Activated B cell treated with CpG ODN at 0.5 μM for 24 hours (primary cell): ENCODE measurements around the gene DENND2D. TPM values are rescaled to one million over a fixed set of nuclear protein-coding genes. Genes with fewer than 3 reads are reported as not detected.

Experiments
- ATAC-seq: fragments of 200-7000 bp; cut with Tn5 transposase; one replicate; pipeline ENCODE4 v1.10.0; 2021; ENCODE audit warnings: low read depth, mild to moderate bottlenecking, moderate library complexity
- CTCF ChIA-PET: fragments of 350-600 bp; sonication (Branson Sonifier 250); formaldehyde crosslinking; loops from one replicate; lab custom pipeline; 2021; ENCODE audit warnings: antibody characterized with exemption; lab: Charles Lee
- POLR2A ChIA-PET: fragments of 350-600 bp; sonication (Branson Sonifier 250); formaldehyde crosslinking; loops from one replicate; lab custom pipeline; 2021; ENCODE audit warnings: antibody characterized with exemption; lab: Charles Lee
- DNase-seq: peaks from one replicate; pipeline ENCODE4 v3.0.0; 2022
- H3K27ac Mint-ChIP-seq: one replicate; pipeline ENCODE4 v1.8.0; 2020; ENCODE audit warnings: mixed read lengths
- H3K27me3 Mint-ChIP-seq: one replicate; pipeline ENCODE4 v1.8.0; 2021; ENCODE audit warnings: mixed read lengths
- H3K36me3 Mint-ChIP-seq: one replicate; pipeline ENCODE4 v1.8.0; 2021; ENCODE audit warnings: low read depth, mixed read lengths
- H3K4me1 Mint-ChIP-seq: one replicate; pipeline ENCODE4 v1.8.0; 2021; ENCODE audit warnings: mixed read lengths
- H3K4me3 Mint-ChIP-seq: one replicate; pipeline ENCODE4 v1.8.0; 2020; ENCODE audit warnings: mild to moderate bottlenecking, mixed read lengths
- H3K9me3 Mint-ChIP-seq: one replicate; pipeline ENCODE4 v1.8.0; 2020; ENCODE audit warnings: mixed read lengths
- intact Hi-C: fragments of 100-400 bp; cut with micrococcal nuclease; formaldehyde crosslinking; loops from one replicate; pipeline ENCODE4 v1.15.1; 2024
- total RNA-seq: library from RNA; stranded (reverse); gene quantifications from 2 replicates; pipeline ENCODE4 v1.2.3, GENCODE V29; 2022
- TF ChIP-seq, protein P1 (sequence below): fragments of 200-600 bp; IDR thresholded peaks from one replicate; pipeline ENCODE4 v1.8.0; 2022; ENCODE audit warnings: antibody characterized with exemption, mild to moderate bottlenecking

The DENND2D gene
- total RNA-seq, 1 donor from 2014 or later, result 58.6 TPM

DNA sequence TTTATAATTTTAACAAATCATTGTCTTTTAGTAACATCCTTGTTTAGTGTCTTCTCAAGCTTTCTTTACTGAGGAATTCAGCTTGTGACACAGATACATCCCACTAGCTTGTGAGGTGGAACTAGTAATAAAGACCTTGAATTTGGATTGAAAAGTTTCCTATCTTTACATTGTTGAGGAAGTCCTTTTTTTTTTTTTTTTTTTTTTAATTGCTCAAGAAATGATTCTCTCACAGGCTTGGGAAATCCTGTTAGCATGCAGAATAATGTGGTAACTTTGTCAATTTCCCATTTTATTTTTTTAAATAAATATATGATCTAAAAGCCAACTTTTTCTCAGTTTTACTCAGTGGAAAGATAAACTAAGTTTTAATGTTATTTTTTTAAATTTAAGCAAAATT lies 15.8 kb downstream of the DENND2D start:
- DNase-seq (no peak), ATAC-seq (no peak)
- Mint-ChIP-seq H3K4me1 (peaks cover 43% of the 10 kb centered on the region), H3K27ac (no peak overlapping the region), H3K9me3 (no peaks in the 10 kb centered on the region), H3K27me3 (no peaks in the 10 kb centered on the region), H3K4me3 (no peak overlapping the region), H3K36me3 (peaks cover 91% of the 10 kb centered on the region)
- ChIA-PET POLR2A (interaction anchor here (0.6 to 0.7 kb wide), 2 partner anchors 52 to 58 kb away, joined by 3 to 5 read pairs; no protein-coding TSS in a partner anchor), CTCF (no interaction called here)
- TF ChIP-seq, protein P1, sequence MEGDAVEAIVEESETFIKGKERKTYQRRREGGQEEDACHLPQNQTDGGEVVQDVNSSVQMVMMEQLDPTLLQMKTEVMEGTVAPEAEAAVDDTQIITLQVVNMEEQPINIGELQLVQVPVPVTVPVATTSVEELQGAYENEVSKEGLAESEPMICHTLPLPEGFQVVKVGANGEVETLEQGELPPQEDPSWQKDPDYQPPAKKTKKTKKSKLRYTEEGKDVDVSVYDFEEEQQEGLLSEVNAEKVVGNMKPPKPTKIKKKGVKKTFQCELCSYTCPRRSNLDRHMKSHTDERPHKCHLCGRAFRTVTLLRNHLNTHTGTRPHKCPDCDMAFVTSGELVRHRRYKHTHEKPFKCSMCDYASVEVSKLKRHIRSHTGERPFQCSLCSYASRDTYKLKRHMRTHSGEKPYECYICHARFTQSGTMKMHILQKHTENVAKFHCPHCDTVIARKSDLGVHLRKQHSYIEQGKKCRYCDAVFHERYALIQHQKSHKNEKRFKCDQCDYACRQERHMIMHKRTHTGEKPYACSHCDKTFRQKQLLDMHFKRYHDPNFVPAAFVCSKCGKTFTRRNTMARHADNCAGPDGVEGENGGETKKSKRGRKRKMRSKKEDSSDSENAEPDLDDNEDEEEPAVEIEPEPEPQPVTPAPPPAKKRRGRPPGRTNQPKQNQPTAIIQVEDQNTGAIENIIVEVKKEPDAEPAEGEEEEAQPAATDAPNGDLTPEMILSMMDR, result no peak
- intact Hi-C loops, result loop anchor here (5.0 kb wide), 1 partner anchor 38 kb away; no protein-coding TSS in a partner anchor

DNA sequence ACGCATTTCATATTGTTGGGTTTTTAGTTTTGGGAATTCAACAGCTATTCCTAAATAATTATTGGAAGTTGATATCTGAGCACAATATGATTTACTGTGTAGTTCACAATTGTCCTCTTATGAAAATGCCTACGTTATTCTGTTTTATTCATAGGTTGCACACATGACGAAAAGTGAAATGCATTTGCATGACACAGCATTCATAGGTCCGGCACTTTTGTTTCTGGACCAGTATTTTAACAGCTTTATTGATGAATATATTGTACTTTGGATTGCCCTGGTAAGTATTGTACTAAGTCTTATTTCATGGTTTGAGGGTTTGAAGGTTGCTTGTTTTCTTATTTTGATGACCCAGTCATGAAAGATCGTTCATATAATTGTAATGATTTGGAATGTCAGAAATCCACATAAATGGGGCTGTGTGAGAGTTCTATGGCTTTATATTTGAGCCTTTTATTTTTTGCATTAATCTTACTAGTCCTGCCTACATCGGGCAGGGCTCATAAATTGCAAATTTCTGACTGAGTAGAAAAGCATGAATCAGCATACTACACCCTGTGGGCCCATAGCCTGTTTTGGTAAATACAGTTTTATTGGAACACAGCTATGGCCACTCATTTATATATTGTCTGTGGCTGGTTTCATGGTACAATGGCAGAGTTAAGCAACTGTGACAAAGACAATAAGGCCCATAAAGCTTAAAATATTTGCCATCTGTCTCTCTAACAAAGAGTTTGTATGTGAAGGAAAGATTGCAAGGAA lies 17.0 kb downstream of the DENND2D start:
- TF ChIP-seq, protein P1, result no peak
- Mint-ChIP-seq H3K36me3 (peaks cover 91% of the 10 kb centered on the region), H3K4me1 (peaks cover 49% of the 10 kb centered on the region), H3K9me3 (no peaks in the 10 kb centered on the region), H3K27me3 (no peaks in the 10 kb centered on the region), H3K27ac (peak overlapping the region; percentile 65), H3K4me3 (no peak overlapping the region)
- intact Hi-C loops, result no loop called here
- ATAC-seq (no peak), DNase-seq (no peak)
- ChIA-PET CTCF (interaction anchor here (1.2 to 1.6 kb wide), 2 partner anchors 9 to 153 kb away, joined by 3 to 5 read pairs; no protein-coding TSS in a partner anchor), POLR2A (interaction anchor here (0.9 to 1.0 kb wide), 3 partner anchors 16 to 37 kb away, joined by 3 to 4 read pairs (median 3); partner anchors contain the start of gene DENND2D)

DNA sequence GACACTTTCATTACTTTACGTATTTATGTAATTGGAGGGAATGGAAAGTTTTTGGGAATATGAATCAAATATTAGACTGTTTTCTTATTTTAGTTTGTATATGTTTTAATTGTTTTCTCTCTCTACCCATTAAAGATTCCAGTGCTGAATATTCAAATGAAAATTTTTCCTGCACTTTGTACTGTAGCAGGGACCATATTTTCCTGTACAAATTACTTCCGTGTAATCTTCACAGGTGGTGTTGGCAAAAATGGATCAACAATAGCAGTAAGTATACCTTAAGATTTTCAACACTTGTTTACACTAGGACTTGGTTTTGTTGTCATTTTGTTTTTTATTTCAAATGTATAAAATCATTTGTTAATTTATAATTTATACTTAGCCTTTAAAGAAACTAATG lies 18.4 kb downstream of the DENND2D start:
- Mint-ChIP-seq H3K4me3 (no peak overlapping the region), H3K27ac (peak overlapping the region; percentile 65), H3K4me1 (peaks cover 54% of the 10 kb centered on the region), H3K27me3 (no peaks in the 10 kb centered on the region), H3K9me3 (no peaks in the 10 kb centered on the region), H3K36me3 (peaks cover 87% of the 10 kb centered on the region)
- DNase-seq, result no peak
- ChIA-PET CTCF (interaction anchor here (1.6 kb wide), 1 partner anchor 152 kb away, joined by 5 read pairs; no protein-coding TSS in a partner anchor), POLR2A (interaction anchor here (1.0 to 1.5 kb wide), 2 partner anchors 33 to 43 kb away, joined by 3 to 5 read pairs; partner anchors contain the start of genes CEPT1 and DRAM2)
- intact Hi-C loops, result no loop called here
- TF ChIP-seq, protein P1, result no peak
- no peak for ATAC-seq

DNA sequence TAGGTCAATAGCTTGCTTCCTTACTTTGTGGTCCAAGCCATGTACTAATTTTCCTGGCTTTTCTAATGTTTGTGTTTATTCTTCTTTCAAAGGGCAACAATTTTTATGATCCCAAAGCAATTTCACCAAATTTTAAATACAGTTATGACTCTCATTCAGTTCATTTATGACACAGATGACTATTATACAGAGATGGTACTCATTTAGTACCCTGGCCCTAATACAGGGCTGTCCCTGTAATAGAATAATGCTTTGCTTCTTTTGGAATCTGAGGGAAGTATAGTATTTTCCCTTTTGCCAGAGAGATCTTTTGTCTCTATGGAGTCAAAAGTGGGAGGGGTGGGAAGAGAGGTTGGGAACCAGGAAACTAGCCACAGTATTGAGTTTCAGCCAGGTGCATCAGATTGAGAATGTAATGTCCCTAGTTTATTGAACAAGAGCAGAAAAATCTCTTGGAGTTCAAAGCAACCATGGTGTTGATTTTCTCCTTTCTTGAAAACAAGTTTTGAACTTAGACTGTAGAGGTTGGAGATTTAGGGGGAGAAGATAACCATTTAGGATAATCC lies 20.4 kb downstream of the DENND2D start:
- TF ChIP-seq, protein P1, result no peak
- Mint-ChIP-seq H3K27me3 (no peaks in the 10 kb centered on the region), H3K27ac (peak overlapping the region; percentile 64), H3K4me3 (no peak overlapping the region), H3K36me3 (peaks cover 85% of the 10 kb centered on the region), H3K4me1 (peaks cover 61% of the 10 kb centered on the region), H3K9me3 (no peaks in the 10 kb centered on the region)
- CTCF ChIA-PET, result no interaction called here
- DNase-seq (no peak), ATAC-seq (no peak)
- intact Hi-C loops, result loop anchor here (2.0 to 5.0 kb wide), 3 partner anchors 13 to 148 kb away; partner anchors contain the start of genes CEPT1 and DRAM2
- POLR2A ChIA-PET, result no interaction called here

DNA sequence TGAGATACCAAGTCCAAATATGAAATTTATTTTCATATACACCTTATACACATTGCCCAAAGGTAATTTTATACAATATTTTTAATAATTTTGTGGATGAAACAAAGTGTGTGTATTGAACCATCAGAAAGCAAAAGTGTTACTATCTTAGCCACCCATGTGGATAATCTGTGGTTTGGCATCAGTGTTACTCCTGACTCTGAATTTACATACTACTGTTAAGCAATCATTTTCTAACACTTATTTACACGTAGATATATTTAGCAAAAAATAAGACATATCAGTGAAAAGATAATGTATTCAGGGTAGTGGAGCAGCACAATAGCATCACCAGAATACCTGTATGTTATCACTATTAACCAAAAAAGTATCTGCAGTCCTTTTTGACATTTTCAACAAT lies 23.8 kb downstream of the DENND2D start:
- peaks cover 86% of the 10 kb centered on the region for H3K36me3 Mint-ChIP-seq
- TF ChIP-seq, protein P1, result no peak
- CTCF ChIA-PET, result no interaction called here
- DNase-seq (no peak), ATAC-seq (peak; percentile 64)
- H3K4me3 Mint-ChIP-seq, result no peak overlapping the region
- H3K9me3 Mint-ChIP-seq, result no peaks in the 10 kb centered on the region
- H3K4me1 Mint-ChIP-seq, result peaks cover 64% of the 10 kb centered on the region
- H3K27me3 Mint-ChIP-seq, result no peaks in the 10 kb centered on the region
- intact Hi-C loops, result loop anchor here (2.0 to 5.0 kb wide), 3 partner anchors 14 to 144 kb away; partner anchors contain the start of genes CEPT1 and DRAM2
- POLR2A ChIA-PET, result no interaction called here
- peak overlapping the region; percentile 69 for H3K27ac Mint-ChIP-seq
